Osteocyte (in vitro differentiated cells): ENCODE results near the gene ACOX3. TPM values are rescaled to one million over a fixed set of nuclear protein-coding genes. Genes with fewer than 3 reads are reported as not detected.

Experiments used
- DNase-seq: peaks from one replicate; pipeline ENCODE4 v3.0.0; 2021; ENCODE audit warnings: mixed read lengths; ENCODE audit not compliant: unreplicated experiment; ENCODE audit errors: extremely low spot score
- H3K27ac Mint-ChIP-seq: one replicate; pipeline ENCODE4 v1.8.0; 2021; ENCODE audit warnings: mild to moderate bottlenecking, mixed read lengths; ENCODE audit not compliant: unreplicated experiment
- H3K27me3 Mint-ChIP-seq: one replicate; pipeline ENCODE4 v1.8.0; 2021; ENCODE audit warnings: mixed read lengths; ENCODE audit not compliant: unreplicated experiment
- H3K36me3 Mint-ChIP-seq: one replicate; pipeline ENCODE4 v1.8.0; 2021; ENCODE audit warnings: mixed read lengths; ENCODE audit not compliant: unreplicated experiment
- H3K4me1 Mint-ChIP-seq: one replicate; pipeline ENCODE4 v1.8.0; 2021; ENCODE audit warnings: mixed read lengths; ENCODE audit not compliant: unreplicated experiment
- H3K4me3 Mint-ChIP-seq: one replicate; pipeline ENCODE4 v1.8.0; 2021; ENCODE audit warnings: mild to moderate bottlenecking, moderate library complexity, mixed read lengths; ENCODE audit not compliant: unreplicated experiment
- H3K9me3 Mint-ChIP-seq: one replicate; pipeline ENCODE4 v1.8.0; 2021; ENCODE audit warnings: mixed read lengths; ENCODE audit not compliant: unreplicated experiment
- total RNA-seq: library from RNA; stranded (reverse); gene quantifications from 2 replicates; pipeline ENCODE4 v1.2.1, GENCODE V29; 2021
- TF ChIP-seq, protein P1 (sequence below): fragments of 200-600 bp; sonication (generic); IDR thresholded peaks from 2 replicates; pipeline ENCODE4 v1.5.0; 2021; ENCODE audit warnings: antibody characterized with exemption, mild to moderate bottlenecking, moderate library complexity

ACOX3 gene
- total RNA-seq, 1 donor from 2014 or later = 25.2 TPM

DNA sequence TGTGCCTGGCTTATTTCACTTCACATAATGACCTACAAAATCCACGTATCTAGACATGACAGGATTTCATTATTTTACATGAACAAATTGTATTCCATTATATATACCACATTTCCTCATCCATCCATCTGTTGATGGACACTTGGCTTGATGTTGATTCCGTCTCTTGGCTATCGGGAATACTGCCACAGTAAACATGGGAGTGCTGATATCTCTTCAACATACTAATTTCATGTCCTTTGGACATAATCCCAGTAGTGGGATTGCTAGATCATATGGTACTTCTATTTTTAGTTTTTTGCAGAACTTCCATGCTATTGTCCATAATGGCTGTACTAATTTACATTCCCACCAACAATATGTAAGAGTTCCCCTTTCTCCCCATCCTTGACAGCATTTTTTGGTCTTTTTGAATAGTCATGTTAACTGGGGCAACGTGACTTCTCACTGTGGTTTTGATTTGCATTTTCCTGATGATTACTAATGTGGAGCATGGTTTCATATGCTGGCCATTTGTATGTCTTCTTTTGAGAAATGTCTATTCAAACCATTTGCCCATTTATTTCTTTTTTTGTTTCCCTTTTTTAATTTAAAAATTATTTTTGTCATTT lies 102.1 kb downstream of the ACOX3 start:
- Mint-ChIP-seq H3K4me1 (no peaks in the 10 kb centered on the region), H3K27ac (no peak overlapping the region), H3K27me3 (peaks cover 34% of the 10 kb centered on the region), H3K4me3 (no peak overlapping the region), H3K9me3 (peaks cover 17% of the 10 kb centered on the region), H3K36me3 (peaks cover 2% of the 10 kb centered on the region)
- TF ChIP-seq, protein P1, sequence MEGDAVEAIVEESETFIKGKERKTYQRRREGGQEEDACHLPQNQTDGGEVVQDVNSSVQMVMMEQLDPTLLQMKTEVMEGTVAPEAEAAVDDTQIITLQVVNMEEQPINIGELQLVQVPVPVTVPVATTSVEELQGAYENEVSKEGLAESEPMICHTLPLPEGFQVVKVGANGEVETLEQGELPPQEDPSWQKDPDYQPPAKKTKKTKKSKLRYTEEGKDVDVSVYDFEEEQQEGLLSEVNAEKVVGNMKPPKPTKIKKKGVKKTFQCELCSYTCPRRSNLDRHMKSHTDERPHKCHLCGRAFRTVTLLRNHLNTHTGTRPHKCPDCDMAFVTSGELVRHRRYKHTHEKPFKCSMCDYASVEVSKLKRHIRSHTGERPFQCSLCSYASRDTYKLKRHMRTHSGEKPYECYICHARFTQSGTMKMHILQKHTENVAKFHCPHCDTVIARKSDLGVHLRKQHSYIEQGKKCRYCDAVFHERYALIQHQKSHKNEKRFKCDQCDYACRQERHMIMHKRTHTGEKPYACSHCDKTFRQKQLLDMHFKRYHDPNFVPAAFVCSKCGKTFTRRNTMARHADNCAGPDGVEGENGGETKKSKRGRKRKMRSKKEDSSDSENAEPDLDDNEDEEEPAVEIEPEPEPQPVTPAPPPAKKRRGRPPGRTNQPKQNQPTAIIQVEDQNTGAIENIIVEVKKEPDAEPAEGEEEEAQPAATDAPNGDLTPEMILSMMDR = no peak
- no peak for DNase-seq

DNA sequence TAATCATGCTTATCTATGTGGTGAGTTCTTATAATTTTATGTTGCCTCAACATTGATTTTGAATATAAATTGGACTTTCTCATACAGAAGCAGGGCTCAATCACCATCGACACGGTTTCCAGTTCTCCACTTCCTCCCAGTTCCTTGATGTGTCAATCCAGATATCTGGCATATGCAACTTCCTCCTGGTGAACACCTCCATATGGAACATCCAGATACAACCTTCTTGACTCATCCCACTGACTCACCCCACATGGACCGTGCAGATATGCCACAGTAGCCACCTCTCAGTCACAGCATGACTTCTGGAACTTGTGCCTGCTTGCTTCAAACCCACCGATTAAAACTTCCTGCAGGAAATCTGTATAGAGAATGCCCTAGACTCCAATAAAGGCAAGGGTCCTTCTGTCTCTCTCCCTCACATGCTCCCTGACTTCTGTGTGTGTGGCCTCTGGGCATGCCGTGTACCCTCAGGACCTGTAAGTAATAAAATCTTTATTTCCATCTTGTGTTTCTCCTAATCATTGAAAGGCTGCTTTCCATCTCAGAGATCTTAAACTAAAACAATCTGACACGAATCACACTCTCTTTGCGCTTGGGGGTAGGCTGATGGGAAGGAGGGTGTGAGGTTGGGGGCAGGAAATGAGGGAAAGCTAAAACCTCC lies 104.0 kb downstream of the ACOX3 start:
- H3K27me3 Mint-ChIP-seq = peaks cover 34% of the 10 kb centered on the region
- H3K4me1 Mint-ChIP-seq = no peaks in the 10 kb centered on the region
- H3K4me3 Mint-ChIP-seq = no peak overlapping the region
- peaks cover 17% of the 10 kb centered on the region for H3K9me3 Mint-ChIP-seq
- H3K27ac Mint-ChIP-seq = no peak overlapping the region
- H3K36me3 Mint-ChIP-seq = peaks cover 2% of the 10 kb centered on the region
- no peak for DNase-seq
- TF ChIP-seq, protein P1 = no peak

DNA sequence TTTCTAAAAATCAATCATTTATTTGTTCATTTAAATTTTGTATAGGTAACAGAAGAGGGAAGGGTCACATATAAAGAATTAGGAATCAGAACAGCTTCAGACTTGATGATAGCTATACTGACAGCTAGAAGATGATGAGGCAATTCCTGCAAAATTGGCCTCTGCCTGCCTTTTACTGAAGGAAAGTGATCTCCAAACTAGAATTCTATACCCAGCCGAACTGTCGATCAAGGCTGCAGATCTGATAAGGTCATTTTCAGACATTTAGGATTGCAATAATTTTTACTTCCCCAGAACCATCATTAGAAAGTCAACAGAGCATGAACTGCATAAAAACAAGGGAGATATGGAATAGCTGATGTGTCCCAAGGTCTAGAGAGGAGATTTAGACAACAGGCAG lies 104.7 kb downstream of the ACOX3 start:
- no peak for DNase-seq
- TF ChIP-seq, protein P1 = no peak
- peaks cover 2% of the 10 kb centered on the region for H3K36me3 Mint-ChIP-seq
- H3K4me1 Mint-ChIP-seq = no peaks in the 10 kb centered on the region
- peaks cover 17% of the 10 kb centered on the region for H3K9me3 Mint-ChIP-seq
- no peak overlapping the region for H3K4me3 Mint-ChIP-seq
- H3K27ac Mint-ChIP-seq = no peak overlapping the region
- peaks cover 34% of the 10 kb centered on the region for H3K27me3 Mint-ChIP-seq

DNA sequence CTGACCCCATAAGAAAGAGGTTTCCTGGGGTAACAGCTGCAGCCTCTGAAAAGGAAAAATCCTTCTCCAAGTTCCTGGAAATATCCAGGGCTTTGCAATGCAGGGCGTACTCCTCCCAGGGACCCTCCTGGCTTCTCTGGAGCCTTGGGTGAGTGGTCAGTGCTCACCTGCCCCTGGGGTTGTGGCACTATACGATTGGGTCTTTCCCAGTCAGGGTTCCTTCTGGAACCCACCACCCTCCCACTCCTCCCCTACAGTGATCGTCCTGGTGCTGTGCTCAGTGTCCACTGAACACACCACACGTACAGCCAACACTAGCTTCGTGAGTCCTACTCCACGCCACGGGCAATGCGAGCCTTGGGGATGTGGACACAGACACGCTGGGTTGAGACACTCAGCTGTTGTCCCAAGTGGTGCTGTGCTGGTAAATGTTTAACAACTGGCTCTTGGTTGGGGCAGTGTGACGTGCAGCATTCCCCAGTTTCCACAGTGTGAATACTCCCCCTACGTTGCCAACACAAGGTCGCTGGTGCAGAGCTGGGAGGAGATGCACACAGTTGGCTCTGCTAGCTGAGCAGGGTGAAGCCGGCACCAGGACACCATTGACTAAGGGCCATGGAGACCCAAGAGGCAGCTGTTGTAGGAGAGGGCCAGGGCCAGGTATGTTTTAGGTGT lies 105.6 kb downstream of the ACOX3 start:
- DNase-seq = no peak
- Mint-ChIP-seq H3K36me3 (peaks cover 2% of the 10 kb centered on the region), H3K27ac (no peak overlapping the region), H3K9me3 (peaks cover 17% of the 10 kb centered on the region), H3K4me3 (no peak overlapping the region), H3K4me1 (no peaks in the 10 kb centered on the region), H3K27me3 (peaks cover 26% of the 10 kb centered on the region)
- TF ChIP-seq, protein P1 = no peak

DNA sequence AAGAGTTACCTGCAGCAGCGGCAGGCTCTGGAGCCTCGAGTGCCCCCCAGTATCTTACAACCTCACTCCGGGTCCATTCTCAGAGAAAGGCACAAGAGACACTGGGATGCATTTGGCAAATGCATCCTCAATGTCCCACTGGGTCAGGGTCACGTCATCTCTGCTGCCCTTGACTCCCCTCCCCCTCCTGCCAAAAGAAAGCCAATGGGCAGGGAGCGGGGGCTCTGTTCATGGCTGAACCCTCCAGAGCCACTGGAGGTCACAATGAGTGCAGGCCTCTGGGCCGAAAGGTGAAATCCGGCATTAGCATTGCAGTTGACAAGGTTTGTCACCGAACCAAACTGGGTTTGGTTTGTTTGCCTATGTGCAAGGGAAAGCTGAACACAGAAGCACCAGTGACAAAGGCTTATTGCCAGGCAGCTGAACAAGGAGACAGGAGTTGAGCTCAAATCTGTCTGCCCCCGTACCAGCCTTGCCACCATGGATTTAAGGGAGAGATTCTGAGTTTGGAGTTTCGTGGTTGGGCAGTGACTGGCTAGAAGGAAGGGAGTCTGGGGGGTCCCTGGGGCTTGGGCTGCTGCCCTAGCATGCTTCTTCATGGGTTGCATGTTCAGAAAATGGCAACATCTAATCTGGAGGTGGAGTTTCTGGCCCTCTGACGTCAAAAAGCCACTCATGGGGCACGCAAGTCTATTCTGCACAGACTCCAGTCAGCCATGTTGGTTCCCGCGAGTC lies 106.6 kb downstream of the ACOX3 start:
- Mint-ChIP-seq H3K4me3 (no peak overlapping the region), H3K27ac (no peak overlapping the region), H3K4me1 (no peaks in the 10 kb centered on the region), H3K9me3 (peaks cover 17% of the 10 kb centered on the region), H3K36me3 (peaks cover 2% of the 10 kb centered on the region), H3K27me3 (peaks cover 16% of the 10 kb centered on the region)
- DNase-seq = no peak
- TF ChIP-seq, protein P1 = no peak
